ENCODE results near the gene DPP3.
A peak's percentile ranks its signal among the peaks of the same experiment; 100 is the strongest.
"Not testable (repeated sequence)": the region's sequence is repeated elsewhere in the genome, so short reads cannot be mapped to it uniquely, and the experiment has no call there.

DPP3 gene

GRCh38 chr11:66480117-66480938 lies at the start of gene DPP3:
Gene DPP3, plus strand, starts transcription at chr11:66480434. Its CDS starts 1,767 bp downstream, at chr11:66482201.
- DNase-seq: peak; percentile 85 to 97 (median 93)

GRCh38 chr11:66431287-66431686 lies 48.9 kb upstream of the DPP3 start:
- DNase-seq: not testable (repeated sequence)

GRCh38 chr11:66431871-66432329 lies 48.3 kb upstream of the DPP3 start:
- DNase-seq: not testable (repeated sequence)

- DNase-seq: no peak
Measured at GRCh38 chr11:66432597-66432996, 47.6 kb upstream of the DPP3 start.

- DNase-seq: no peak
Measured at GRCh38 chr11:66437979-66438503, 42.2 kb upstream of the DPP3 start.

- DNase-seq: peak; percentile 73 to 84 (median 77)
Measured at GRCh38 chr11:66438504-66439466, 41.4 kb upstream of the DPP3 start, which contains the start of gene MRPL11. Gene MRPL11, minus strand, starts transcription at chr11:66438848. Its CDS starts 94 bp downstream, at chr11:66438754.

GRCh38 chr11:66440101-66440939 lies 39.9 kb upstream of the DPP3 start:
- DNase-seq: not testable (repeated sequence)

- not testable (repeated sequence) for DNase-seq
Measured at GRCh38 chr11:66440940-66441282, 39.3 kb upstream of the DPP3 start.

- DNase-seq: no peak
Measured at GRCh38 chr11:66443602-66444001, 36.6 kb upstream of the DPP3 start.

- DNase-seq: no peak
Measured at GRCh38 chr11:66447012-66447411, 33.2 kb upstream of the DPP3 start.

GRCh38 chr11:66448523-66448922 lies 31.7 kb upstream of the DPP3 start:
- no peak for DNase-seq

- no peak for DNase-seq
Measured at GRCh38 chr11:66450560-66450959, 29.7 kb upstream of the DPP3 start.

- DNase-seq: no peak
Measured at GRCh38 chr11:66451663-66452062, 28.6 kb upstream of the DPP3 start.

- no peak for DNase-seq
Measured at GRCh38 chr11:66454247-66454646, 26.0 kb upstream of the DPP3 start.

GRCh38 chr11:66454828-66455227 lies 25.4 kb upstream of the DPP3 start:
- DNase-seq: no peak

- no peak for DNase-seq
Measured at GRCh38 chr11:66457826-66458225, 22.4 kb upstream of the DPP3 start.

GRCh38 chr11:66459138-66459778 lies 21.0 kb upstream of the DPP3 start:
- no peak for DNase-seq

- DNase-seq: no peak
Measured at GRCh38 chr11:66462010-66462409, 18.2 kb upstream of the DPP3 start.

GRCh38 chr11:66462911-66463310 lies 17.3 kb upstream of the DPP3 start:
- no peak for DNase-seq

- not testable (repeated sequence) for DNase-seq
Measured at GRCh38 chr11:66464116-66464515, 16.1 kb upstream of the DPP3 start.

GRCh38 chr11:66464916-66465315 lies 15.3 kb upstream of the DPP3 start:
- no peak for DNase-seq
